Neural cell (in vitro differentiated cells): Measurements from ENCODE around the gene GALNT12. TPM values are rescaled to one million over a fixed set of nuclear protein-coding genes. Genes with fewer than 3 reads are reported as not detected.

ENCODE experiments used
- H2AFZ ChIP-seq: fragments of 200-600, 300-800 bp; sonication (generic), shearing (Covaris generic); 2 replicates; pipeline ENCODE4 v1.6.0; 2014; ENCODE audit warnings: low read depth, mild to moderate bottlenecking, antibody characterized with exemption, low read length, moderate library complexity
- H3F3A ChIP-seq: fragments of 200-600 bp; shearing (Covaris generic); 2 replicates; pipeline ENCODE4 v1.6.1; 2016; ENCODE audit warnings: mild to moderate bottlenecking, moderate library complexity, mixed read lengths, antibody characterized with exemption, low read length; ENCODE audit not compliant: insufficient read depth, poor library complexity, severe bottlenecking
- H3K27ac ChIP-seq: fragments of 200-600, 300-800 bp; sonication (generic), shearing (Covaris generic); 2 replicates; pipeline ENCODE4 v1.5.1; 2014; ENCODE audit warnings: mild to moderate bottlenecking, low read length, moderate library complexity
- H3K27me3 ChIP-seq: fragments of 300-800, 200-600 bp; sonication (generic), shearing (Covaris generic); 2 replicates; pipeline ENCODE4 v1.6.0; 2014; ENCODE audit warnings: mild to moderate bottlenecking, low read depth, low read length, moderate library complexity; ENCODE audit not compliant: insufficient read depth
- H3K36me3 ChIP-seq: fragments of 300-800, 200-600 bp; sonication (generic), shearing (Covaris generic); 2 replicates; pipeline ENCODE4 v1.5.1; 2014; ENCODE audit warnings: mild to moderate bottlenecking, antibody characterized with exemption, low read length, moderate library complexity; ENCODE audit not compliant: insufficient read depth
- H3K4me2 ChIP-seq: fragments of 300-800, 200-600 bp; sonication (generic), shearing (Covaris generic); 2 replicates; pipeline ENCODE4 v1.6.0; 2014; ENCODE audit warnings: mild to moderate bottlenecking, low read length
- H3K4me3 ChIP-seq: fragments of 300-800, 200-600 bp; sonication (generic), shearing (Covaris generic); 2 replicates; pipeline ENCODE4 v1.5.1; 2014; ENCODE audit warnings: mild to moderate bottlenecking, low read length, moderate library complexity
- H3K79me2 ChIP-seq: fragments of 200-600 bp; shearing (Covaris generic); replicated peaks from 2 replicates; pipeline ENCODE4 v1.6.0; 2014; ENCODE audit warnings: mild to moderate bottlenecking, low read length, moderate library complexity; ENCODE audit not compliant: insufficient read depth
- H3K9ac ChIP-seq: fragments of 300-800, 200-600 bp; sonication (generic), shearing (Covaris generic); 2 replicates; pipeline ENCODE4 v1.6.1; 2016; ENCODE audit warnings: mild to moderate bottlenecking, low read length, mixed read lengths
- H3K9me2 ChIP-seq: fragments of 200-600 bp; shearing (Covaris generic); 2 replicates; pipeline ENCODE4 v1.6.1; 2016; ENCODE audit warnings: mild to moderate bottlenecking, low read length, mixed read lengths; ENCODE audit not compliant: insufficient read depth
- H3K9me3 ChIP-seq: fragments of 200-600, 300-800 bp; sonication (generic), shearing (Covaris generic); 2 replicates; pipeline ENCODE4 v1.6.1; 2016; ENCODE audit warnings: mild to moderate bottlenecking, mixed run types, low read length, moderate library complexity, mixed read lengths
- H4K20me1 ChIP-seq: fragments of 200-600 bp; shearing (Covaris generic); 2 replicates; pipeline ENCODE4 v1.6.1; 2016; ENCODE audit warnings: mild to moderate bottlenecking, mixed run types; ENCODE audit not compliant: insufficient read depth
- CTCF ChIP-seq: fragments of 450-650 bp; IDR thresholded peaks from 2 replicates; pipeline ENCODE4 v1.5.1; 2014; ENCODE audit warnings: antibody characterized with exemption, mild to moderate bottlenecking, moderate library complexity; ENCODE audit not compliant: poor library complexity, severe bottlenecking
- EP300 ChIP-seq: fragments of 450-650 bp; conservative IDR thresholded peaks from 2 replicates; pipeline ENCODE4 v1.6.1; 2014; ENCODE audit warnings: antibody characterized with exemption, mild to moderate bottlenecking, moderate library complexity; ENCODE audit not compliant: poor library complexity, severe bottlenecking
- EZH2 ChIP-seq: fragments of 200-600, 300-800 bp; shearing (Covaris generic), sonication (generic); IDR thresholded peaks from 2 replicates; pipeline ENCODE4 v1.6.1; 2014; ENCODE audit warnings: antibody characterized with exemption, low read length, borderline replicate concordance, mild to moderate bottlenecking; ENCODE audit not compliant: insufficient read depth, poor library complexity, severe bottlenecking
- MXI1 ChIP-seq: fragments of 450-650 bp; conservative IDR thresholded peaks from 2 replicates; pipeline ENCODE4 v1.6.1; 2014; ENCODE audit warnings: antibody characterized with exemption, mild to moderate bottlenecking; ENCODE audit not compliant: poor library complexity, severe bottlenecking
- POLR2AphosphoS5 ChIP-seq: IDR thresholded peaks from 2 replicates; pipeline ENCODE4 v1.6.1; 2012
- RAD21 ChIP-seq: fragments of 450-650 bp; conservative IDR thresholded peaks from 2 replicates; pipeline ENCODE4 v1.6.1; 2014; ENCODE audit warnings: antibody characterized with exemption, mild to moderate bottlenecking, moderate library complexity
- SMC3 ChIP-seq: fragments of 450-650 bp; conservative IDR thresholded peaks from 2 replicates; pipeline ENCODE4 v1.6.1; 2014; ENCODE audit warnings: antibody characterized with exemption, mild to moderate bottlenecking, moderate library complexity; ENCODE audit not compliant: poor library complexity
- TAF1 ChIP-seq: IDR thresholded peaks from 2 replicates; pipeline ENCODE4 v1.6.1; 2012; ENCODE audit warnings: low read depth
- polyA plus RNA-seq: library from polyadenylated mRNA; depleted of rRNA; stranded (reverse); fragments of >200 nt; gene quantifications from 2 replicates; pipeline ENCODE4 v1.2.3, GENCODE V29; 2014
- TF ChIP-seq, protein P1 (sequence below): IDR thresholded peaks from 2 replicates; pipeline ENCODE4 v1.6.1; 2012; ENCODE audit warnings: borderline replicate concordance

Gene GALNT12
- polyA plus RNA-seq, 1 donor from 2014 or later: 8.4 TPM

GRCh38 chr9:98807814-98808195 lies 335 bp downstream of the GALNT12 start:
- no peaks in the 10 kb centered on the region for H3K9me2 ChIP-seq
- H3F3A ChIP-seq: peaks cover 6% of the 10 kb centered on the region
- peak overlapping the region; percentile 32 for H3K4me2 ChIP-seq
- H3K27me3 ChIP-seq: no peaks in the 10 kb centered on the region
- H3K9me3 ChIP-seq: no peaks in the 10 kb centered on the region
- H3K9ac ChIP-seq: peak overlapping the region; percentile 59
- TF ChIP-seq RAD21: no peak
- no peak for TF ChIP-seq TAF1
- TF ChIP-seq CTCF: no peak
- TF ChIP-seq POLR2AphosphoS5: peak; percentile 5
- no peak for TF ChIP-seq EP300
- TF ChIP-seq EZH2: no peak
- TF ChIP-seq, protein P1, sequence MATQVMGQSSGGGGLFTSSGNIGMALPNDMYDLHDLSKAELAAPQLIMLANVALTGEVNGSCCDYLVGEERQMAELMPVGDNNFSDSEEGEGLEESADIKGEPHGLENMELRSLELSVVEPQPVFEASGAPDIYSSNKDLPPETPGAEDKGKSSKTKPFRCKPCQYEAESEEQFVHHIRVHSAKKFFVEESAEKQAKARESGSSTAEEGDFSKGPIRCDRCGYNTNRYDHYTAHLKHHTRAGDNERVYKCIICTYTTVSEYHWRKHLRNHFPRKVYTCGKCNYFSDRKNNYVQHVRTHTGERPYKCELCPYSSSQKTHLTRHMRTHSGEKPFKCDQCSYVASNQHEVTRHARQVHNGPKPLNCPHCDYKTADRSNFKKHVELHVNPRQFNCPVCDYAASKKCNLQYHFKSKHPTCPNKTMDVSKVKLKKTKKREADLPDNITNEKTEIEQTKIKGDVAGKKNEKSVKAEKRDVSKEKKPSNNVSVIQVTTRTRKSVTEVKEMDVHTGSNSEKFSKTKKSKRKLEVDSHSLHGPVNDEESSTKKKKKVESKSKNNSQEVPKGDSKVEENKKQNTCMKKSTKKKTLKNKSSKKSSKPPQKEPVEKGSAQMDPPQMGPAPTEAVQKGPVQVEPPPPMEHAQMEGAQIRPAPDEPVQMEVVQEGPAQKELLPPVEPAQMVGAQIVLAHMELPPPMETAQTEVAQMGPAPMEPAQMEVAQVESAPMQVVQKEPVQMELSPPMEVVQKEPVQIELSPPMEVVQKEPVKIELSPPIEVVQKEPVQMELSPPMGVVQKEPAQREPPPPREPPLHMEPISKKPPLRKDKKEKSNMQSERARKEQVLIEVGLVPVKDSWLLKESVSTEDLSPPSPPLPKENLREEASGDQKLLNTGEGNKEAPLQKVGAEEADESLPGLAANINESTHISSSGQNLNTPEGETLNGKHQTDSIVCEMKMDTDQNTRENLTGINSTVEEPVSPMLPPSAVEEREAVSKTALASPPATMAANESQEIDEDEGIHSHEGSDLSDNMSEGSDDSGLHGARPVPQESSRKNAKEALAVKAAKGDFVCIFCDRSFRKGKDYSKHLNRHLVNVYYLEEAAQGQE: no peak
- no peak overlapping the region for H3K27ac ChIP-seq
- H4K20me1 ChIP-seq: no peaks in the 10 kb centered on the region
- peak overlapping the region; percentile 74 for H3K4me3 ChIP-seq
- H3K36me3 ChIP-seq: no peaks in the 10 kb centered on the region
- H2AFZ ChIP-seq: peak overlapping the region; percentile 58
- no peaks in the 10 kb centered on the region for H3K79me2 ChIP-seq

DNA sequence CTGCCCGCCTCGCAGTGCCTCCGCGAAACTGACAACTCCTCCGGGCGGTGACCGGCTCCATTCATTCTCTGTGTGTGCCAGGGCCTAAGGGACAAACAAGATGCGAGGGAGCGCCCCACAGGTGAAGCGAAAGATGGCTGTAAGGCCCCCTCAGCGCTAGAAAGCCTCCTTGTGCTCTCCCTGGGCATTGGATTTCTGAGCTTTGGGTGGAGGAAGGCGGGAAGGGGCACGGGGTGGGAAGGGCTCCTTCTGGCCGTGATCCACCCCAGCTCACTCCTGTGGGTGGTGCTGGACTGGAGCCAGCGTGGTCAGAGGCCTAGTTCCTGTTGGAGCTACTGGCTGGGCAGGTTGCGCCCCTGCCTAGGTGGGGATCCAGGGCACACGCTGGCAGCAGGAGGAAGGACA lies 943 bp downstream of the GALNT12 start:
- no peak for TF ChIP-seq MXI1
- TF ChIP-seq, protein P1: no peak
- no peak for TF ChIP-seq SMC3
- TF ChIP-seq TAF1: no peak
- no peak for TF ChIP-seq EZH2
- TF ChIP-seq CTCF: no peak
- TF ChIP-seq EP300: no peak
- TF ChIP-seq POLR2AphosphoS5: no peak
- TF ChIP-seq RAD21: no peak
- Histone ChIP-seq H3K27me3 (no peaks in the 10 kb centered on the region), H3K36me3 (no peaks in the 10 kb centered on the region), H3K9ac (peak overlapping the region; percentile 59), H3K9me2 (no peaks in the 10 kb centered on the region), H3K4me3 (peak overlapping the region; percentile 74), H3K9me3 (no peaks in the 10 kb centered on the region), H3K79me2 (no peaks in the 10 kb centered on the region), H3K4me2 (peak overlapping the region; percentile 32), H4K20me1 (no peaks in the 10 kb centered on the region), H2AFZ (no peak overlapping the region), H3K27ac (no peak overlapping the region), H3F3A (peaks cover 6% of the 10 kb centered on the region)
